Endothelial cell (in vitro differentiated cells): Measurements from ENCODE around the gene ELOVL6. TPM values are rescaled to one million over a fixed set of nuclear protein-coding genes. Genes with fewer than 3 reads are reported as not detected.

Source experiments
- DNase-seq: peaks from one replicate; pipeline ENCODE4 v3.0.0; 2021; ENCODE audit warnings: low spot score
- H3K27ac Mint-ChIP-seq: one replicate; pipeline ENCODE4 v1.8.0; 2021; ENCODE audit warnings: mixed read lengths, inconsistent platforms; ENCODE audit not compliant: unreplicated experiment
- H3K27me3 Mint-ChIP-seq: one replicate; pipeline ENCODE4 v1.8.0; 2021; ENCODE audit warnings: mild to moderate bottlenecking, moderate library complexity, mixed read lengths, inconsistent platforms; ENCODE audit not compliant: unreplicated experiment
- H3K36me3 Mint-ChIP-seq: one replicate; pipeline ENCODE4 v1.8.0; 2021; ENCODE audit warnings: mild to moderate bottlenecking, low read depth, mixed read lengths, inconsistent platforms; ENCODE audit not compliant: unreplicated experiment
- H3K4me1 Mint-ChIP-seq: one replicate; pipeline ENCODE4 v1.8.0; 2021; ENCODE audit warnings: mild to moderate bottlenecking, mixed read lengths, inconsistent platforms; ENCODE audit not compliant: unreplicated experiment
- H3K4me3 Mint-ChIP-seq: one replicate; pipeline ENCODE4 v1.8.0; 2021; ENCODE audit warnings: mild to moderate bottlenecking, mixed read lengths, inconsistent platforms; ENCODE audit not compliant: unreplicated experiment
- H3K9me3 Mint-ChIP-seq: one replicate; pipeline ENCODE4 v1.8.0; 2021; ENCODE audit warnings: mixed read lengths, inconsistent platforms; ENCODE audit not compliant: unreplicated experiment
- total RNA-seq: library from RNA; stranded (reverse); fragmentation: NEBNext Ultra II Directional; extraction: Animal tissue kit (Norgen Biotek cat#: 25700); gene quantifications from one replicate; pipeline ENCODE4 v1.2.1, GENCODE V29; 2021; ENCODE audit not compliant: unreplicated experiment
- TF ChIP-seq, protein P1 (sequence below): fragments of 200-600 bp; sonication (generic); IDR thresholded peaks from one replicate; pipeline ENCODE4 v1.5.0; 2021; ENCODE audit warnings: antibody characterized with exemption; ENCODE audit not compliant: unreplicated experiment

Gene ELOVL6
- total RNA-seq, 1 donor from 2014 or later: 31.0 TPM

DNA sequence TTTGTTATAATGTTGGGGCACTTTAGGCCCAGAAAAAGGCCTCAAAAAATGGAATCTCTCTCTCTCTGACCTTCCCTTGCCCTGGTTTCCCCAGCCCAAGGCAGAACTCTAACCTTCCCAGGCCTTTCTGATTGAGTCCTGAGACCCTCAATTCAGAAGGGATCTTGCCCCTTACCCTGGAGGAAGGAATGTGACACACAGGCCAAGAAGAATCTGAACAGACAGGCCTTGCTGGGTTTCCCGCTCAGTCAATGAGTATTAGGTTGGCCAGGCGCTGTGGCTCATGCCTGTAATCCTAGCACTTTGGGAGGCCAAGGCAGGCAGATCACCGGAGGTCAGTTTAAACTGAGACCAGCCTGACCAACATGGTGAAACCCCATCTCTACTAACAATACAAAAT is 27.6 kb downstream of the ELOVL6 start:
- no peaks in the 10 kb centered on the region for H3K9me3 Mint-ChIP-seq
- no peak for DNase-seq
- no peaks in the 10 kb centered on the region for H3K36me3 Mint-ChIP-seq
- TF ChIP-seq, protein P1, sequence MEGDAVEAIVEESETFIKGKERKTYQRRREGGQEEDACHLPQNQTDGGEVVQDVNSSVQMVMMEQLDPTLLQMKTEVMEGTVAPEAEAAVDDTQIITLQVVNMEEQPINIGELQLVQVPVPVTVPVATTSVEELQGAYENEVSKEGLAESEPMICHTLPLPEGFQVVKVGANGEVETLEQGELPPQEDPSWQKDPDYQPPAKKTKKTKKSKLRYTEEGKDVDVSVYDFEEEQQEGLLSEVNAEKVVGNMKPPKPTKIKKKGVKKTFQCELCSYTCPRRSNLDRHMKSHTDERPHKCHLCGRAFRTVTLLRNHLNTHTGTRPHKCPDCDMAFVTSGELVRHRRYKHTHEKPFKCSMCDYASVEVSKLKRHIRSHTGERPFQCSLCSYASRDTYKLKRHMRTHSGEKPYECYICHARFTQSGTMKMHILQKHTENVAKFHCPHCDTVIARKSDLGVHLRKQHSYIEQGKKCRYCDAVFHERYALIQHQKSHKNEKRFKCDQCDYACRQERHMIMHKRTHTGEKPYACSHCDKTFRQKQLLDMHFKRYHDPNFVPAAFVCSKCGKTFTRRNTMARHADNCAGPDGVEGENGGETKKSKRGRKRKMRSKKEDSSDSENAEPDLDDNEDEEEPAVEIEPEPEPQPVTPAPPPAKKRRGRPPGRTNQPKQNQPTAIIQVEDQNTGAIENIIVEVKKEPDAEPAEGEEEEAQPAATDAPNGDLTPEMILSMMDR: no peak
- H3K27me3 Mint-ChIP-seq: no peaks in the 10 kb centered on the region
- no peak overlapping the region for H3K27ac Mint-ChIP-seq
- H3K4me1 Mint-ChIP-seq: peaks cover 3% of the 10 kb centered on the region
- no peak overlapping the region for H3K4me3 Mint-ChIP-seq

DNA sequence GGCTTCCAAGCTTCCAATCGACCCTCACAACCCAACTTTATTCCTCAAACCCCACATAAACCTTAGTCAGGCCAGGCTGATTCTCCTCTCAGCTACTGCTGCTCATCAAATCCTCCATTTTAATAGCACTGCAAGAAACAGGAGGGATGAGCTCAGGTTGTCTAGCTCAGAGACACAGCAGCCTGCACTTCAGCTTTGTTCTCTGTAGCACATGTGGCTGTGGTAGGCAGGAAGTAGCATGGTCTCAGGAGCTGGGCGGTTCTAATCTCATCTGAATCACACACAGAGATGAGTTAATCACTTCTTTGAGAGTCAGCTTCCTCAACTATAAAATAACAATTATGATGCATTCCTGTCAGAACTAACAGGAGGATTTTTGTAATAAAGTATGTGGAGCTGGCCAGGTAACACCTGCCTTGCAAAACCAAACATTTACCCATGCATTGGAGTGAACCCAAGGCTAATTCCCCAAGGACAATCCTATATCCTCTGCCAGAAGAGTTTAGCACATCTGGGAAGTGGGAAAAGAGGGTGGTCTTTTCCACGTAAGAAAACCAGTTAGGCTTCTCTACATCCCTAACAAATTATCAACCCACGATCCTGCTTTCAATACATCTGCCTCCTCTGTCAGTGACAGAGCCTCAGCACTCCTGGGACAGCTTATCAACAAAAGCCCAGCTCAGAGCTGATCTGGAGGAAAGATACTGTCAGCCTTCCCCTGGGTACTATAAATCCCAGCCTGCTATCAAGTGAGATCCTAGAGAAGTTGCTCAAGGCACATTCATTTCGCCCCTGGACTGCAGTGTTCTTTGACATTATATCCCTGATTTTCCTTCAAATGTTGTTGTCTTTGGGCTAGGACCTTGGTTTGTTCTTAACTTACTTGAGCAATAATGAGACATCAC is 32.8 kb downstream of the ELOVL6 start:
- DNase-seq: no peak
- peaks cover 9% of the 10 kb centered on the region for H3K4me1 Mint-ChIP-seq
- no peak overlapping the region for H3K4me3 Mint-ChIP-seq
- H3K9me3 Mint-ChIP-seq: no peaks in the 10 kb centered on the region
- H3K36me3 Mint-ChIP-seq: no peaks in the 10 kb centered on the region
- H3K27me3 Mint-ChIP-seq: no peaks in the 10 kb centered on the region
- TF ChIP-seq, protein P1: no peak
- peak overlapping the region; percentile 33 for H3K27ac Mint-ChIP-seq

DNA sequence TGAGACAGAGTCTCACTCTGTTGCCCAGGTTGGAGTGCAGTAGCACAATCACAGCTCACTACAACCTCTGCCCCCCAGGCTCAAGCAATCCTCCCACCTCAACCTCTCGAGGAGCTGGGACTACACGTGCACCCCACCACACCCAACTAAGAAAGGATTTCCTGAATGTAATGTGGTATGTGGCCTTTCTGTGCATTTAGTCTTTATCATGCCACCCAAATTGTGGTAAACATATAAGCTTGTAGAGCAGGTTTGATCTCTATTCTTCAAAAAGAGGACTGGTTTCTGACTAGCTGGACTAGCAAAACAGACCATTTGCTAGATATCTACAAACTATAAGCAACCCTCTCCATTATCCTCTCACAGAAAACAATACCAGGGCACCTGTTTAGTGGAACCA is 33.6 kb downstream of the ELOVL6 start:
- Mint-ChIP-seq H3K9me3 (no peaks in the 10 kb centered on the region), H3K27me3 (no peaks in the 10 kb centered on the region), H3K27ac (no peak overlapping the region), H3K36me3 (no peaks in the 10 kb centered on the region), H3K4me1 (peaks cover 11% of the 10 kb centered on the region), H3K4me3 (no peak overlapping the region)
- no peak for DNase-seq
- TF ChIP-seq, protein P1: no peak

DNA sequence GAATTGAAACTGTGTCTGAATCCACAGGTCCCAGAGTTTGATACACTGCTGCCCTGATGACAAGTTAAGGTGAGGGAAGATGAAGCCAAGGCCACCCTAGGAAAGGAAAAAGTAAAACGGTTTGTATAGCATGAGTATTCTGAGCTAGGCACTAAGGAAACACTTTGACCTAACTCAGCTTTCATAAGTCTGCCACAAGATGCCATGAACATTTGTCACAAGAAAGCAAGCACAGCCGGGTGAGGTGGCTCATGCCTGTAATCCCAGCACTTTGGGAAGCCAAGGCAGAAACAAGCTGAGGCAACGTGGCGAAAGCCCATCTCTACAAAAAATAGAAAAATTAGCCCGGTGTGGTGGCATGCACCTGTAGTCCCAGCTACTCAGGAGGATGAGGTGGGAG is 34.2 kb downstream of the ELOVL6 start:
- no peak overlapping the region for H3K27ac Mint-ChIP-seq
- no peak for DNase-seq
- H3K9me3 Mint-ChIP-seq: no peaks in the 10 kb centered on the region
- H3K4me1 Mint-ChIP-seq: peaks cover 11% of the 10 kb centered on the region
- no peaks in the 10 kb centered on the region for H3K27me3 Mint-ChIP-seq
- H3K4me3 Mint-ChIP-seq: no peak overlapping the region
- TF ChIP-seq, protein P1: no peak
- H3K36me3 Mint-ChIP-seq: no peaks in the 10 kb centered on the region
